Mucosa of descending colon (tissue), 3 donors: ENCODE results near the gene SLF2. TPM values are rescaled to one million over a fixed set of nuclear protein-coding genes. Genes with fewer than 3 reads are reported as not detected.

Experiments used
- ATAC-seq: fragments of 200-7000 bp; cut with Tn5 transposase; one replicate; pipeline ENCODE4 v1.9.1; 2020; ENCODE audit warnings: mild to moderate bottlenecking, moderate library complexity
- DNase-seq, 3 donors: peaks; one replicate each; pipeline ENCODE4 v3.0.0-alpha.2; 2020
- H3K36me3 ChIP-seq: fragments of 200-600 bp; one replicate; pipeline ENCODE4 v1.8.0; 2021; ENCODE audit warnings: low read depth, mild to moderate bottlenecking
- H3K4me1 ChIP-seq: fragments of 200-600 bp; one replicate; pipeline ENCODE4 v1.8.0; 2021; ENCODE audit warnings: low read depth, mild to moderate bottlenecking
- H3K4me3 ChIP-seq: fragments of 200-600 bp; one replicate; pipeline ENCODE4 v1.8.0; 2021; ENCODE audit warnings: mild to moderate bottlenecking
- H3K9me3 ChIP-seq: fragments of 200-600 bp; one replicate; pipeline ENCODE4 v1.8.0; 2021; ENCODE audit warnings: mild to moderate bottlenecking
- intact Hi-C, 2 donors: fragments of 100-400 bp; cut with DNase I in 1 of 2; cut with micrococcal nuclease in 1 of 2; formaldehyde crosslinking; loops; one replicate each; pipeline versions ENCODE4 v1.11.0 to v1.11.1; 2022; cut with DNase I, micrococcal nuclease
- total RNA-seq, 3 donors: library from RNA; stranded (reverse); fragmentation: NEBNext Ultra II Directional in 2 of 3; extraction: Animal tissue kit (Norgen Biotek cat#: 25700) in 2 of 3; gene quantifications; one replicate each; pipeline versions ENCODE4 v1.2.1 to v1.2.4, GENCODE V29; 2021 to 2023
- TF ChIP-seq, protein P1 (sequence below): fragments of 200-600 bp; IDR thresholded peaks from one replicate; pipeline ENCODE4 v1.8.0; 2022; ENCODE audit warnings: antibody characterized with exemption, mild to moderate bottlenecking
- donor health status: DM: no; HTN: no; CAD: no; lungs with moderate emphysema.
- donor health status: DM: no; HTN: no; CAD: no.
- donor health status: DM: no; HTN: yes; CAD: no.

The SLF2 gene
- total RNA-seq, 3 donors from 2014 or later = 23.0 to 31.1 (median 27.5) TPM

DNA sequence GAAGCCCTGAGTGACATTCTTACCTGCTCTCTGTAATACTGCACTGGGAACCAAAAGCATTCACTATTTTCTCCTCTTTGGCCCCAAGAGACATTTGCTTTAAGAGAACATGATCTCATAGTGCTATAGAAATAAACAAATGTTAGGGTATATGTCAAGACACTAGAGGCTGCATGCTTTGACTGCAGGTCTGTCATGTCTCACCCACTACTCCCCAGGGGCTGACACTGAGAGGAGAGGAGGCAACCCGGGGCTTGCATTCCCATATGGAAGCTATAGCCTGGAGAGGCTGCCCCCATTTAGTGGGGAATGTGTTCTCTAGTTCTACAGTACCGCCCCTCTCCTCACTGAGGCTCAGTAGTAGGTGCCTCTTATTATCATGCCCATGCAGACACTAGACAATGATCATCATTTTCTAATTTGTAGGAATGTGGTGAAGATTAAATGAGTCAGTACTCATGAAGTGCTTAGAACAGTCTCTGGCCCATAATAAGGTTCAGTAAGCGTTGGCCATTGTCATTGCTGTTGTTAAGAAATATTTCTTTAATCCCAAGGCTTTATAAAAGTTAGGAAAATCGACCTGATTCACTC is 4.9 kb upstream of the SLF2 start:
- Histone ChIP-seq H3K9me3 (no peaks in the 10 kb centered on the region), H3K36me3 (no peaks in the 10 kb centered on the region), H3K4me3 (no peak overlapping the region), H3K4me1 (peaks cover 11% of the 10 kb centered on the region)
- TF ChIP-seq, protein P1, sequence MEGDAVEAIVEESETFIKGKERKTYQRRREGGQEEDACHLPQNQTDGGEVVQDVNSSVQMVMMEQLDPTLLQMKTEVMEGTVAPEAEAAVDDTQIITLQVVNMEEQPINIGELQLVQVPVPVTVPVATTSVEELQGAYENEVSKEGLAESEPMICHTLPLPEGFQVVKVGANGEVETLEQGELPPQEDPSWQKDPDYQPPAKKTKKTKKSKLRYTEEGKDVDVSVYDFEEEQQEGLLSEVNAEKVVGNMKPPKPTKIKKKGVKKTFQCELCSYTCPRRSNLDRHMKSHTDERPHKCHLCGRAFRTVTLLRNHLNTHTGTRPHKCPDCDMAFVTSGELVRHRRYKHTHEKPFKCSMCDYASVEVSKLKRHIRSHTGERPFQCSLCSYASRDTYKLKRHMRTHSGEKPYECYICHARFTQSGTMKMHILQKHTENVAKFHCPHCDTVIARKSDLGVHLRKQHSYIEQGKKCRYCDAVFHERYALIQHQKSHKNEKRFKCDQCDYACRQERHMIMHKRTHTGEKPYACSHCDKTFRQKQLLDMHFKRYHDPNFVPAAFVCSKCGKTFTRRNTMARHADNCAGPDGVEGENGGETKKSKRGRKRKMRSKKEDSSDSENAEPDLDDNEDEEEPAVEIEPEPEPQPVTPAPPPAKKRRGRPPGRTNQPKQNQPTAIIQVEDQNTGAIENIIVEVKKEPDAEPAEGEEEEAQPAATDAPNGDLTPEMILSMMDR = no peak
- ATAC-seq (no peak), DNase-seq (no peak)
- intact Hi-C loops = no loop called here

DNA sequence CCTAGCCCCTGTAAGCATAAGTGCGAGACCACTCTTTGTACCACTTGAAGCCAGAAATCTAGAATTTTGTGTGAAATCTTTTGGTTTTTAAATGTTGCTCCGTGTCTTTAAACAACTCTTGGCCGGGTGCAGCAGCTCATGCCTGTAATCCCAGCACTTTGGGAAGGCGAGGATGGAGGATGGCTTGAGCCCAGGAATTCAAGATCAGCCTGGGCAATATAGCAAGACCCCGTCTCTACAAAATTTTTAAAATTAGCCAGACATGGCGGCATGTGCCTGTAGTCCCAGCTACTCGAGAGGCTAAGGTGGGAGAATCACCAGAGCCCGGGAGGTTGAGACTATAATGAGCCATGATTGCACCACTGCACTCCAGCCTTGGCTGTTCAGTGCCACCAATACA is 4.4 kb upstream of the SLF2 start:
- ATAC-seq (no peak), DNase-seq (no peak)
- Histone ChIP-seq H3K4me3 (no peak overlapping the region), H3K36me3 (no peaks in the 10 kb centered on the region), H3K4me1 (peaks cover 11% of the 10 kb centered on the region), H3K9me3 (no peaks in the 10 kb centered on the region)
- TF ChIP-seq, protein P1 = no peak
- intact Hi-C loops = no loop called here

DNA sequence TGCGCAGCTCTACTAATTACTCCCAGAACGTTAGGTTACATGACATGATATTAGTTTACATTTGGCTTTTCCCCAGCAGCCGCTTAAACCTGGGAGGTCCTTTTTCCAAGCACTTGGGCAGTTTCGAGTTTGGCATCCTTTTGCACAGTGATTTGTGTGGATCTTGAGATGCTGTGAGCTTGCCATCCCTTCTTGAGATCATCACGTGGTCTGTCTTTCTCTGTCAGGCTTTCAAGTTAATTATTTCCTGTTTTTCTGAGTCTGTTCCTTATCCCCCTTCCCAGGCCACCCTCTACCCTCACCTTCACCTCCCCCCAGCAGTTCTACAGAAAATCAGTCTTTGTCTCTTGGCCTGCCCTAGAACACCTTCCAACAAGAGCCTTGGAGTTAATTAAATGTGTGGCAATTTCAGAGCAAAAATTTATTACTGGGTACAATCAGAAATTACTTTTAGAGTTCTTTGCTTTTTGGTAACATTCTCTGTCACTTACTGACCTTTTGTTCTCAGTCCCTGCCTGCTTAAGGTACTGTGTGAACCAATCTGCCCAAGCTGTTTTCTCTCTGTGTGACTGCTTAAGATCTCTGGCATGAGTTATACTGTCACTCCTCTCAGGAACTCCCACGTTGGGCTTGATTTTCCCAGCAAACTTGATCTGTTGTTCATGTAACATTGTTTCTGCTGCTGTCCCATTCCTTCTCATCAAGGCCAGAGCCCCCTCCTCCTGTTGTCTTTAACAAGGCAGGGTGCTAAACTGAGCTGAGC is 3.1 kb upstream of the SLF2 start:
- intact Hi-C loops = no loop called here
- ATAC-seq = no peak
- peaks cover 18% of the 10 kb centered on the region for H3K4me1 ChIP-seq
- no peaks in the 10 kb centered on the region for H3K36me3 ChIP-seq
- H3K9me3 ChIP-seq = no peaks in the 10 kb centered on the region
- no peak for DNase-seq
- TF ChIP-seq, protein P1 = no peak
- H3K4me3 ChIP-seq = no peak overlapping the region

DNA sequence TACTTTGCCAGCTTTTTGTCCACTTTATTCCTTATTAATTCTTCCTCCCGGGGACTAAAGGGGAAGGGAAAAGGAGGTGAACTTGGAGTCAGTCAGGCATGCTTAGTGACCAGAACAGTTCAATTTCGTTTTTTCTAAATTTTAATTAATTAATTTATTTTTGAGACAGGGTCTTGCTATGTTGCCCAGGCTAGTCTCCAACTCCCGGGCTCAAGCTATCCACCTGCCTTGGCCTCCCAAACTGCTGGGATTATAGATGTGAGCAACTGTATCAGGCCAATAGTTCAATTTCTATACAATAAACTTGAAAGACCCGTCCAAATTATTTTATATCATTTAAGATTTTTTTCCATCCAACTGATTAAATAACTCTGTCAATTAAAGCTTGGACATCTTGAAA is 1.3 kb upstream of the SLF2 start:
- DNase-seq (no peak), ATAC-seq (no peak)
- Histone ChIP-seq H3K9me3 (no peaks in the 10 kb centered on the region), H3K4me3 (no peak overlapping the region), H3K36me3 (no peaks in the 10 kb centered on the region), H3K4me1 (peaks cover 18% of the 10 kb centered on the region)
- intact Hi-C loops = no loop called here
- TF ChIP-seq, protein P1 = no peak

DNA sequence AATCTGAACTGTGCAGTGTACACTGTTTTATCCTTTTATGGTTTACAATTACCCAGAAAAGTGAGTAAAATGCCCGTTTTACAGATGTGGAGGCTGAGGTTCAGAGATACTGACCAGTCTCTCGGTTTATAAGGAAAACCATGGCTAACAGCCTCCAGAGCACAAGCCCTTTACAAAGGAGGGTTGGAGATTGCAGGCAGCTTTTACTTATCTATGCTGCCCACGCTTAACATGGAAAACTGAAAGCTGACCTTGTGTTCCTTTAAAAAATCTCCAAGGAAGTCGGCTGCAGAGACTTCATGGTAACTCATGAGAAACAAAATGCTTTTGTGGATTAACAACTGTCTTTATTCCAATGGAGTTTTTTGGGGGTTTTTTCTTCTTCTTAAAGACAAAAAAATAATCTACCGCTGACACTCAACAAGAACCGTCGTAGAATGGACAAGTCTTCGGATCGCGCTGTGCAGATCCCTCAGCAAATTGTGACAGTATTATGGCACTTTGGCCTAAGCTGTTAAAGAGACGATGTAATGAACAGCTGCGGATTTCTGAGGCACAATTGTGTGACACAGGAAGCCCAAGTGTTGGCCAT is 654 bp upstream of the SLF2 start:
- Histone ChIP-seq H3K9me3 (no peaks in the 10 kb centered on the region), H3K4me3 (peak overlapping the region; percentile 1), H3K4me1 (peaks cover 18% of the 10 kb centered on the region), H3K36me3 (no peaks in the 10 kb centered on the region)
- no peak for ATAC-seq
- peak in 1 of 3 donors; percentile 30 for DNase-seq
- intact Hi-C loops = no loop called here
- TF ChIP-seq, protein P1 = no peak
